ENCODE measurements around the gene STPG1. TPM values are rescaled to one million over a fixed set of nuclear protein-coding genes. Genes with fewer than 3 reads are reported as not detected.

STPG1 gene
- total RNA-seq, 1 experiment from 2014 or later = 8.3 TPM

- no peak for DNase-seq (ENCODE audit: low read depth)
Observed at GRCh38 chr1:24343412-24344089, 70.0 kb downstream of the STPG1 start.

DNA sequence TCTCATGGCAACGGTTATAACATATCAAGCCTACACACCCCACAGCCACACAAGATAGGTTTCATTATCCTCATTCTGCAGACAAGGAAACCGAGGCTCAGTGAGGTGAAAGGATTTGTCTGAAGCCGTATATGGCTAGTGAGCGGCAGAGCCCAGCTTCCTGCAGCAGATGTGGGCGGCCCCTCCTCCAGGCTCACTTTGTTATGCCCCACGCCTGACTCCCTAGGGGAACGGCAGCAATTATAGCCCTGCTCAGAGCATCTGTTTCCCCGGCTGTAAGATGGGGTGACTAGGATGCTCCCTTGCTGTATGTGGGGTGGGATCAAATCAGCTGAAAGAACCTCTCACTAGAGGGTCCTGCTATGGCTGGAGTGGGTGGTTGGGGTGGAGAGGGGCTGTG is 72.3 kb downstream of the STPG1 start:
- DNase-seq (ENCODE audit: low read depth) = no peak

DNA sequence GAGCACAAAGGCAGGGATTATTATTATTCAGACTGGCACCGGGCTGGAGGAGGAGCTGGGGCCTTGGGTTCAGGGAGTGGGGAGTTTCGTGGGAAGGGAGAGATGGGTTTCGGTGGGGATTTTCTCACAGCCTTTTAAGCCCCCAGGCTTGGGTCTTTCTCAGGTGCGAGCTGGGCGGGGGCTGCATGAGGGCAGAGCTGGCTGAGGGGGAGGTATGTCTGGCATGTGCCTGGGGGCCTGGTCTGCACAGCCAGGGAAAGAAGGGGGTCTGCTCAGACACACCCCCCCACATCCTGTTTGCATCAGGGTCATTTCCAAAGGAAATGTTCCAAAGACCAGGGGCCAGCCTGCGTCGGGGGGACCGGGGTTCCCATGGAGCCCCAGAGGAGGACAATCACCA is 72.8 kb downstream of the STPG1 start:
- no peak for DNase-seq (ENCODE audit: low read depth)

DNA sequence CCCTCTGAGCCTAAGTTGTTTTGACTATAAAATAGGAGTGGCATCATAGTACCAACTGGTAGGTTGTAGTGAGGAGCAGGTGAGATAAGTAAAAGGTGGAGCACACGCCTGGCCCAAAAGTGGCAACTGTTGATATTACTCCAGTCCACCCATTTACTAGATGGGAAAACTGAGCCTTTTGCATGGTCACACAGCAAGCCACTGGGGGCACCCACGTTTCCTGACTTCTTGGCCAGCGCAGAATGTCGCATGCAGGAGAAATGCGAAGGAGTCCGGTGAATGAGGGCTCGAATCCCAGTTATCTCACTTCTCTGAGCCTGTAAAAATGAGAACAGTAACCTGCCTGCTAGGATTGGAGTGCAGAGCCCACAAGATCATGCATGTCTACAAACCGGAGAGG is 73.6 kb downstream of the STPG1 start:
- DNase-seq (ENCODE audit: low read depth) = no peak

DNA sequence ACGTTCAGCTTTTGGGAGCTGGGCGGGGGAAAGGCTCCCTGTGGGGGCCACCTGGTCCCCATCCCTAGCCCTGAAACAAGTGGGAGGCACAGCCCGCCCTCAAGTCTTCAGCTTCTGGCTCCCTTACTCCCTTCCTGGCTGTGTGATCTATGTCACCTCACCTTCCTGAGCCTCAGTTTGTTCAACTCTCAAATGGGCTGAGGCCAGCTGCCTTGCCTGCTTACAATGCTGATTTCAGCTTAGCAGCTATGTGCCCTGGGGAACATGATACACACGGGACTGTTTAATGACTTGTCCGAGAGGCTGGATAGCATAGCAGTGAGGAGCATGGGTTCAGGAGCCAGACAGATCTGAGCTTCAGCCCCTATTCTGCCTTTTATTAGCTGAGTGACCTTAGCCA is 75.1 kb downstream of the STPG1 start:
- DNase-seq (ENCODE audit: low read depth) = no peak

- DNase-seq (ENCODE audit: low read depth) = no peak
Observed at GRCh38 chr1:24337455-24337854, 76.1 kb downstream of the STPG1 start.

GRCh38 chr1:24336075-24336474 is 77.5 kb downstream of the STPG1 start:
- no peak for DNase-seq (ENCODE audit: low read depth)

GRCh38 chr1:24331961-24332673 is 81.5 kb downstream of the STPG1 start:
- DNase-seq (ENCODE audit: low read depth) = no peak

DNA sequence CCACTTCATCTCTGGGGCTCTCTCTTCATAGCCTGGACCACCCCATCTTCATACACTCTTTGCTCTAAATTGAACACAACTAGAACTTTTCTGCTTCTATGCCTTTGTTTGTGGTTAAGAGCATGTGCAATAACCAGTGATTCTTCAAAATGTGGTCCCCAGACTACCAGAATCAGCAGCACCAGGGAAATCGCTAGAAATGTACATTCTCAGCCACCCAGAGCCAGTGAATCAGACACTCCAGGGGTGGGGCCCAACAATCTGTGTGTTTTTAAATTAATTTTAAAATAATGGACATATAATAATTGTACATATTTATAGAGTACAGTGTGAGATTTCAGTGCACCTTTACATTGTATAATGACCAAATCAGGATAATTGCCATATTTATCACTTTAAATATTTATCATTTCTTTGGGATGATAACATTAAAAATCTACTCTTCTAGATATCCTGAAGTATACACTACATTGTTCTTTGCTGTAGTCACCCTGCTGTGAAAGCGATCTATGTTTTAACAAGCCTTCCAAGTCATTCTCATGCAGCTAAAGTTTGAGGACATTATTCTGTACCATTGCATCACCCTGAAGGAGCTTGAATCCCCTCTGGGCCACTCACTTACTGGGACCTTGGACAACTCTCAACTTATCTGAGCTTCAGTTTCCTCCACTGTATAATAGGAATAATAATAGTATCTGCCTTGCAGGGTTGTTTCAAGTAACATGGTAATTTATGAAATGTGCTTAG is 83.6 kb downstream of the STPG1 start:
- no peak for DNase-seq (ENCODE audit: low read depth)

GRCh38 chr1:24329331-24329730 is 84.3 kb downstream of the STPG1 start:
- no peak for DNase-seq (ENCODE audit: low read depth)

DNA sequence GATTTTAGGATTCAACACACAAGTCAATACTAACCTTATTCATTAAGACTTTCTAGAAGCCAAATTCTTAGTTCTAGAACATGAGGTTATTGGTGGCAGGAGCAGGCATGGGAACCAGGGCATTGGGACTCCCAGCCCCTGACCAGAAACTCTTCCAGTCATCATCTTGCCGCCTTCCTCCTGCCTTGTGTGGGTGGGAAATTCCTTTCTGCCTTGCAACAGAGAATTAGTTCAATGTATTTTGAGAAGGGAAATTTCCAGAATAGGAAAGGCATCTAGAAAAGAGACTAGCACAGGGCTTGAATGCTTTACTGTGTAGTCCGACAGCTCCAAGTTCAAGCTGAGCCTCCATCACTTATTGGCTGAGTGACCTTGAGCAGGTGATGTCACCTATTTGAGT is 85.7 kb downstream of the STPG1 start:
- no peak for DNase-seq (ENCODE audit: low read depth)

- no peak for DNase-seq (ENCODE audit: low read depth)
Observed at GRCh38 chr1:24327486-24327885, 86.1 kb downstream of the STPG1 start.

DNA sequence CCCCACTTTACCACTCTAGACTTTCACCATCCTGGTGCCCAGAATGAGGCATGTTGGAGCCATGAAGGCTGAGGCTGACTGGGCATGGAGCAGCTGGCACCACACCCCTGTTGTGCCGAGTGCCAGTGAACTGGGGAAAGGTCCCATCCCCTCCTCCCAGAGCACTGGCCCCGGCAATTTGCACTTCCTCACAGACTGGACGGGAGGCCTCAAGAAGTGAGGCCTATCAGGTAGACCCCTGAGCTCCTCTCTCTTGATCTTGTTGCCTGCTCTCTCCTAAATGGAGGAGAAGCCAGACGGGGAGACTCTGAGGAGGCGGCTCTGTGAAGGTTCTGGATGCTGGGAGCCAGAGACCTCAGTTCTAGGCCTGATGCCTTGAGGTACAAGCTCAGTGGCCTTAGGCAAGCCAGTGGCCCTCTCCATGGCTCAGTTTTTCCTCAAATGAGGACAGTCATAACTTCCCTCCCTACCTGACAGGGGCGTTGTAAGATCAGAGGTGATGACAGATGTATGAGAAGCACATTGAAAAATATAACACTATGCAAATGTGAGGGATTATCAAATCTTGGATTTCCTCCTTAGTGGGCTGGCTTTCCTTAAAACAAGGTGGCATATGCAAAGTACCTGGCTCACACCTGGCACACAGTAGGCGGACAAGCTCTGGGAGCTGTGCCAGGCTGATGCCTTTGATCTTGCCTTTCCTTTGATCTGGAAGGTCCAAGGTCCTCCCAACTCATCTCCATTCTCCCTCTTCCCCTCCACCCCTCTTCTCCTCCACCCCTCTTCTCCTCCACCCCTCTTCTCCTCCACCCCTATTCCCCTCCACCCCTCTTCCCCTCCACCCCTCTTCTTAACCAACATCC is 87.8 kb downstream of the STPG1 start:
- no peak for DNase-seq (ENCODE audit: low read depth)

GRCh38 chr1:24324903-24325302 is 88.7 kb downstream of the STPG1 start:
- no peak for DNase-seq (ENCODE audit: low read depth)

DNA sequence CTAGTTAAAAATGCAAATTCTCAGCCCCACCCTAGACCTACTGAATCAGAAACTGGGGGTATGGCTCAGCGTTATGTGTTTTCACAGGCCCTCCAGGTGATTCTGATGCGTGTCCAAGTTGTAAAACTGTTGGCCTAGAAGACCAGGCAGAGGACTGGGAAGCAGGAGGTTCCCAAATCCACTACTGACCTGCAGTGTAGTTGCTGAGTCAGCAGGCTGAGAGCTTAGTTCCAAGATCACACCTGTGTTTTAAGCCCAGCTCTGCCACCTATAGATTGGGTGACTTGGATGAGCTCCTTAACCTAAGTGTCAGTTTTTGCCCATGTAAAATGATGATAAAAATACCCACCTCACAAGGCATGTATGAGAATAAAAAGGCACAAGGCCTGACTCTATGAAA is 90.3 kb downstream of the STPG1 start:
- no peak for DNase-seq (ENCODE audit: low read depth)

- no peak for DNase-seq (ENCODE audit: low read depth)
Observed at GRCh38 chr1:24322470-24323177, 91.0 kb downstream of the STPG1 start.

DNA sequence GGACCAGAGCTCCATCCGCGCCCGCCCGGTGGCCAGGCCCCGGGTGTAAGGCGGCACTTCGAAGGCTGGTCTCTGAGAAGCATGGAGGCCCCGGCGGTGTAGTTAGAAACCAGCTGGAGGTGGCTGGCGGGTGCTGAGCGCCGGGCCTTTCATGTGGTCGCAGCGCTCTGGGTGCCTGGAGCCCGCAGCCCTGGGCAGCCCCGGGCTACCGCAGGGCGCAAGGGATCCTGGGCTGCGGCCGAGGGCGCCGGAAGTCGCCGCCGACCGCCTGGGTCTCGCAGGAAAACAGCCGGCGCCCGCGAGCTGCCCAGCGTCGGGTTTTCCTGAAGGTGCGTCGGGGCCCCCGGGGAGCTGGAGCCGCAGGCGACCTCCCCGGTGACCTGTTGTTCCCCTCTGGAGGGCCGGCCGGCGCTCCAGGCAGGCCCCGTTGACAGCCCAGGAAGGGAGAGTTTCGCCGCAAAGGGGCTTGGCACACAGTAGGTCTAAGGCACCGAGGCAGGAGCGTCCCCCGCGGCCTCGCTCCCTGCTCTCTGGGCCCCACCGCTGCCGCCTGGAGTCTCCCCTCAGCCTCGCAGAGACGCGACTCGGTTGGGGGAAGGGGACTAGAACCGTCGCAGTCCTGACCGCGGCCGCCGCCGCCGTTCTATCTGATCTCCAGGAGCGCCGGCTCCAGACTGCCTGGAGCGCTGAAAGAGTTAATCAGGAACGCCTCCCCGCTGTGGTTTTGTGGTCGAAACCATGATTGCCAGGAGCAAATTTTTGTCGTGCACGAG is 91.7 kb downstream of the STPG1 start:
- DNase-seq (ENCODE audit: low read depth) = peak; percentile 97

- DNase-seq (ENCODE audit: low read depth) = no peak
Observed at GRCh38 chr1:24321126-24321525, 92.5 kb downstream of the STPG1 start.

DNA sequence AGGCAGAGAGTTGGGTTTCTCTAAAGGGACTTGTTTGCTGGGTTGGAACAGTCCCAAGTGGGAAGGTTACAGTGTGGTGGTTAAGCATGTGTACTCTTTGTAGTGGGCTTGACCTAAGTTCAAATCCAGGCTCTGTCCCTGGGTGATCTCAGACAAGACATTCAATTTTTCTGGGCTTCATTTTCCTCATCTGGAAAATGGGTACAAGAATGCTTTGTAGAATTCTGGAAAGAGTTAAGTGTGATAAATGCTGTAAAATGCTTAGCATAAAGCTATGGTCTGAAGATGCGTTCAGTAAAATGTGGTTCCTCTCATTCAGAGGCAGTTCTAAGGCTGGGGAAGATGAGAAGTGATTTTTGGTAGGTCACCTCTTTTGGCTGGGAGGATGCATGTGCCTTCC is 93.6 kb downstream of the STPG1 start:
- no peak for DNase-seq (ENCODE audit: low read depth)

DNA sequence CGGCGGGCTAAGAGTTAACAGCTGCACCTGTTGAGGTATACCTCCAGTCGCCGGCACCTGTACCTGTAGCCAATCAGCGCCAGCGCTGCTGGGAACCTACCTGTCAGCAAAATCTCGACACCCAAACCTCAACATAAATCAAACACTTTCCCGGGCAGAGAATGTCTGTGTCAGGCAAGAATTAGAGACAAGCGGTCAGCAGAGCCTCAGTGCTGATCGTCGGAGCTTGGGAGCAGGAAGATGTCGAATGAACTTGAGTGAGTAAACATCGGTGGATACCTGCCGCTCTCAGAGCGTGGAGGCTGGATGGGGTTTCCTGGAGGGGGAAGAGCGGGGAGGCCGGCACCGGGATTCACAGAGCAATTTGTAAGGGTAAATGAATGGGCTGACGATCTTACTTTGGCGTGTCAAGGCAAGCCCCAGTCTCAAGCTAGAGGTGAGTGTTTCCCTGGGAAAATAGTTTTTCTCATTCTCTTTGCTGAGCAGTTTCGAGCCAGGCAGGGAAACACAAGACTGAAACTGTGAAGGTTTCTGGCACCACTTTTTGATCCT is 94.2 kb downstream of the STPG1 start, which contains the start of gene GRHL3:
Gene GRHL3, plus strand, starts transcription at position 46 of the 552 bp plus-strand sequence. Its CDS starts 195 bp downstream, at position 241.
- peak; percentile 55 for DNase-seq (ENCODE audit: low read depth)
